Astrocyte (in vitro differentiated cells and primary cell): ENCODE results near the gene SPSB3. TPM values are rescaled to one million over a fixed set of nuclear protein-coding genes. Genes with fewer than 3 reads are reported as not detected.
A peak's percentile ranks its signal among the peaks of the same experiment; 100 is the strongest.

ENCODE experiments used
- DNase-seq: peaks from one replicate; pipeline ENCODE4 v3.0.0-alpha.2; 2010; ENCODE audit warnings: low read depth
- FAIRE-seq: peaks from 2 replicates; lab custom pipeline; 2011; peaks lifted over from hg19 to GRCh38; lab: Jason Lieb, UNC
- H2AFZ ChIP-seq: 2 replicates; pipeline ENCODE4 v1.6.0; 2012; ENCODE audit warnings: low read depth, low read length, inconsistent platforms
- H3K27ac ChIP-seq: 2 replicates; pipeline ENCODE4 v1.5.1; 2011; ENCODE audit warnings: low read depth, low read length, inconsistent platforms
- H3K27me3 ChIP-seq: 2 replicates; pipeline ENCODE4 v1.6.0; 2011; ENCODE audit warnings: low read length, inconsistent platforms; ENCODE audit not compliant: insufficient read depth
- H3K36me3 ChIP-seq: 2 replicates; pipeline ENCODE4 v1.5.1; 2011; ENCODE audit warnings: low read length, inconsistent platforms; ENCODE audit not compliant: insufficient read depth
- H3K4me1 ChIP-seq: 2 replicates; pipeline ENCODE4 v1.5.1; 2011; ENCODE audit warnings: low read length, inconsistent platforms; ENCODE audit not compliant: insufficient read depth
- H3K4me2 ChIP-seq: 2 replicates; pipeline ENCODE4 v1.6.0; 2012; ENCODE audit warnings: low read length, inconsistent platforms
- H3K4me3 ChIP-seq: 2 replicates; pipeline ENCODE4 v1.5.1; 2011; ENCODE audit warnings: low read depth, mild to moderate bottlenecking, low read length, inconsistent platforms; ENCODE audit not compliant: insufficient read depth
- H3K79me2 ChIP-seq: 2 replicates; pipeline ENCODE4 v1.6.0; 2012; ENCODE audit warnings: mild to moderate bottlenecking, low read length, inconsistent platforms; ENCODE audit not compliant: insufficient read depth
- H3K9ac ChIP-seq: 2 replicates; pipeline ENCODE4 v1.6.0; 2012; ENCODE audit warnings: mild to moderate bottlenecking, low read length, inconsistent platforms
- H3K9me3 ChIP-seq: 2 replicates; pipeline ENCODE4 v1.5.1; 2012; ENCODE audit warnings: low read depth, mild to moderate bottlenecking, low read length, inconsistent platforms; ENCODE audit not compliant: insufficient read depth
- H4K20me1 ChIP-seq: 2 replicates; pipeline ENCODE4 v1.6.0; 2012; ENCODE audit warnings: low read length, inconsistent platforms; ENCODE audit not compliant: insufficient read depth
- H3K27ac Mint-ChIP-seq: one replicate; pipeline ENCODE4 v1.8.0; 2021; ENCODE audit warnings: mild to moderate bottlenecking, mixed read lengths; ENCODE audit not compliant: unreplicated experiment
- H3K27me3 Mint-ChIP-seq: one replicate; pipeline ENCODE4 v1.8.0; 2021; ENCODE audit warnings: low read depth, mixed read lengths; ENCODE audit not compliant: unreplicated experiment
- H3K36me3 Mint-ChIP-seq: one replicate; pipeline ENCODE4 v1.8.0; 2021; ENCODE audit warnings: low read depth, mixed read lengths; ENCODE audit not compliant: unreplicated experiment
- H3K4me1 Mint-ChIP-seq: one replicate; pipeline ENCODE4 v1.8.0; 2021; ENCODE audit warnings: low read depth, mixed read lengths; ENCODE audit not compliant: unreplicated experiment
- H3K4me3 Mint-ChIP-seq: one replicate; pipeline ENCODE4 v1.8.0; 2021; ENCODE audit warnings: mild to moderate bottlenecking, moderate library complexity, mixed read lengths; ENCODE audit not compliant: unreplicated experiment
- H3K9me3 Mint-ChIP-seq: one replicate; pipeline ENCODE4 v1.8.0; 2021; ENCODE audit warnings: mild to moderate bottlenecking, mixed read lengths; ENCODE audit not compliant: unreplicated experiment
- CTCF ChIP-seq: IDR thresholded peaks from 2 replicates; pipeline ENCODE4 v1.5.1; 2011; ENCODE audit warnings: low read depth, mild to moderate bottlenecking, inconsistent platforms, low read length, moderate library complexity; ENCODE audit not compliant: insufficient read depth
- EZH2 ChIP-seq: IDR thresholded peaks from 2 replicates; pipeline ENCODE4 v1.6.1; 2012; ENCODE audit warnings: mild to moderate bottlenecking, low read length, inconsistent platforms; ENCODE audit not compliant: insufficient read depth
- total RNA-seq: library from RNA; stranded (reverse); gene quantifications from 2 replicates; pipeline ENCODE4 v1.2.1, GENCODE V29; 2021

SPSB3 gene
- total RNA-seq, 1 donor from 2014 or later = 23.3 TPM

GRCh38 chr16:1764971-1765370, 17.4 kb downstream of the SPSB3 start:
- H3K27me3 Mint-ChIP-seq = no peaks in the 10 kb centered on the region
- no peak for FAIRE-seq
- H3K4me3 Mint-ChIP-seq = no peak overlapping the region
- Histone ChIP-seq H3K4me3 (no peak overlapping the region), H3K9me3 (no peaks in the 10 kb centered on the region), H3K36me3 (peaks cover 2% of the 10 kb centered on the region), H3K79me2 (no peaks in the 10 kb centered on the region), H2AFZ (no peak overlapping the region), H3K27ac (no peak overlapping the region), H3K27me3 (no peaks in the 10 kb centered on the region), H3K9ac (no peak overlapping the region), H3K4me1 (no peaks in the 10 kb centered on the region), H3K4me2 (no peak overlapping the region), H4K20me1 (peaks cover 37% of the 10 kb centered on the region)
- DNase-seq = no peak
- H3K27ac Mint-ChIP-seq = no peak overlapping the region
- H3K36me3 Mint-ChIP-seq = peaks cover 4% of the 10 kb centered on the region
- TF ChIP-seq CTCF = no peak
- TF ChIP-seq EZH2 = no peak
- H3K9me3 Mint-ChIP-seq = no peaks in the 10 kb centered on the region
- no peaks in the 10 kb centered on the region for H3K4me1 Mint-ChIP-seq

GRCh38 chr16:1763521-1764511, 18.6 kb downstream of the SPSB3 start:
- Histone ChIP-seq H3K27ac (no peak overlapping the region), H3K4me1 (no peaks in the 10 kb centered on the region), H4K20me1 (peaks cover 25% of the 10 kb centered on the region), H2AFZ (no peak overlapping the region), H3K9me3 (no peaks in the 10 kb centered on the region), H3K4me3 (no peak overlapping the region), H3K4me2 (no peak overlapping the region), H3K27me3 (no peaks in the 10 kb centered on the region), H3K9ac (no peak overlapping the region), H3K36me3 (peaks cover 2% of the 10 kb centered on the region), H3K79me2 (no peaks in the 10 kb centered on the region)
- Mint-ChIP-seq H3K27me3 (no peaks in the 10 kb centered on the region), H3K4me3 (no peak overlapping the region), H3K36me3 (peaks cover 4% of the 10 kb centered on the region), H3K27ac (no peak overlapping the region), H3K4me1 (no peaks in the 10 kb centered on the region), H3K9me3 (no peaks in the 10 kb centered on the region)
- TF ChIP-seq CTCF = peak; percentile 17
- TF ChIP-seq EZH2 = no peak
- DNase-seq (no peak), FAIRE-seq (no peak)
